HepG2 (cell line): ENCODE results near the gene PLA2G12B. TPM values are rescaled to one million over a fixed set of nuclear protein-coding genes. Genes with fewer than 3 reads are reported as not detected.

Experiments used
- CEBPG ChIP-seq: IDR thresholded peaks from 2 replicates; pipeline ENCODE4 v1.6.1; 2016
- CSRNP2 ChIP-seq: sonication (generic); formaldehyde crosslinking; conservative IDR thresholded peaks from 2 replicates; pipeline ENCODE4 v1.8.0; 2022; ENCODE audit warnings: low read depth, missing genetic modification reagents
- CTCF ChIP-seq: sonication (generic); formaldehyde crosslinking; IDR thresholded peaks from 2 replicates; pipeline ENCODE4 v1.5.0; 2020; ENCODE audit warnings: mild to moderate bottlenecking, missing genetic modification reagents, moderate library complexity
- JUNB ChIP-seq: sonication (generic); formaldehyde crosslinking; IDR thresholded peaks from 2 replicates; pipeline ENCODE4 v1.8.0; 2022; ENCODE audit warnings: missing genetic modification reagents, mild to moderate bottlenecking, borderline replicate concordance
- MATR3 ChIP-seq: sonication (generic); formaldehyde crosslinking; IDR thresholded peaks from 2 replicates; pipeline ENCODE4 v1.4.0; 2020; ENCODE audit warnings: missing genetic modification reagents
- REST ChIP-seq, 2 experiments: IDR thresholded peaks; 2 replicates each; pipeline ENCODE4 v1.6.1; 2011 to 2012; ENCODE audit warnings: low read length in 2 of 2, borderline replicate concordance in 1 of 2, low read depth in 1 of 2, mild to moderate bottlenecking in 1 of 2, moderate library complexity in 1 of 2
- TFAP4 ChIP-seq: sonication (generic); IDR thresholded peaks from 2 replicates; pipeline ENCODE4 v1.6.1; 2016; ENCODE audit warnings: low read depth, borderline replicate concordance
- ZFP36L1 ChIP-seq: sonication (generic); formaldehyde crosslinking; IDR thresholded peaks from 2 replicates; pipeline ENCODE4 v1.8.0; 2022; ENCODE audit warnings: mild to moderate bottlenecking, missing genetic modification reagents, moderate library complexity
- ZNF414 ChIP-seq: sonication (generic); formaldehyde crosslinking; IDR thresholded peaks from 2 replicates; pipeline ENCODE4 v1.5.0; 2020; ENCODE audit warnings: missing genetic modification reagents
- ZNF615 ChIP-seq: sonication (generic); formaldehyde crosslinking; IDR thresholded peaks from 2 replicates; pipeline ENCODE4 v1.5.0; 2020; ENCODE audit warnings: mild to moderate bottlenecking, missing genetic modification reagents, borderline replicate concordance
- ZNF644 ChIP-seq: IDR thresholded peaks from 2 replicates; pipeline ENCODE4 v1.6.1; 2016; ENCODE audit warnings: low read depth
- ZNF704 ChIP-seq: sonication (generic); formaldehyde crosslinking; IDR thresholded peaks from 2 replicates; pipeline ENCODE4 v1.8.1; 2023; ENCODE audit warnings: mild to moderate bottlenecking, inconsistent platforms, moderate library complexity, missing genetic modification reagents, borderline replicate concordance
- polyA plus RNA-seq, 8 experiments: library from polyadenylated mRNA; depleted of rRNA in 3 of 8; stranded (reverse) in 7 of 8; unstranded in 1 of 8; fragments of >200 nt; fragmentation: Illumina TruSeq in 4 of 8; extraction: Trizol in 4 of 8; gene quantifications; 2 replicates each; pipeline versions ENCODE4 v1.2.1 to v1.2.3, GENCODE V29; 2011 to 2016; ENCODE audit warnings: low read depth in 4 of 8, missing spikeins in 1 of 8, mixed read lengths in 1 of 8; ENCODE audit not compliant: insufficient read depth in 1 of 8
- total RNA-seq, 5 experiments: library from RNA; depleted of rRNA; stranded (reverse); fragments of >200 nt; fragmentation: Illumina TruSeq; extraction: Trizol; gene quantifications; 2 replicates each; pipeline ENCODE4 v1.2.3, GENCODE V29; 2016; ENCODE audit warnings: low read depth in 1 of 5

The PLA2G12B gene
- total and polyA plus RNA-seq, 2 of the 13 experiments (the other 11 are each of a cell fraction or from before 2014, with no cell fraction given), result 7.7 to 38.0 TPM

GRCh38 chr10:72976886-72977285, 22.3 kb upstream of the PLA2G12B start (continued):
- TF ChIP-seq JUNB (CRISPR knock-in tag) (no peak), ZNF704 (CRISPR knock-in tag) (no peak), ZNF615 (CRISPR knock-in tag) (no peak), MATR3 (CRISPR knock-in tag) (no peak), TFAP4 (no peak), ZNF644 (CRISPR knock-in tag) (no peak), CTCF (CRISPR knock-in tag) (no peak), ZNF414 (CRISPR knock-in tag) (no peak), CEBPG (CRISPR knock-in tag) (no peak), CSRNP2 (no peak), ZFP36L1 (CRISPR knock-in tag) (no peak), REST (IDR thresholded peaks at IDR 0.05; ENCODE audit: borderline replicate concordance in 1 of 2, low read depth in 1 of 2, low read length in 2 of 2) (no peak)
